GM23338 (cell line): ENCODE results near the gene SMG6. TPM values are rescaled to one million over a fixed set of nuclear protein-coding genes. Genes with fewer than 3 reads are reported as not detected.

Experiments
- ATAC-seq: fragments of 200-7000 bp; cut with Tn5 transposase; 3 replicates; pipeline ENCODE4 v1.9.1; 2020
- DNase-seq: peaks from one replicate; pipeline ENCODE4 v3.0.0-alpha.2; 2015; ENCODE audit warnings: low spot score
- H2AFZ ChIP-seq: fragments of 200-600 bp; sonication (generic); 2 replicates; pipeline ENCODE4 v1.8.0; 2016; ENCODE audit warnings: antibody characterized with exemption, mild to moderate bottlenecking, moderate library complexity
- H3F3A ChIP-seq: fragments of 200-600 bp; sonication (generic); replicated peaks from 2 replicates; pipeline ENCODE4 v1.8.0; 2017; ENCODE audit warnings: antibody characterized with exemption, mixed run types, low read depth
- H3K27ac ChIP-seq: fragments of 200-600 bp; sonication (generic); 2 replicates; pipeline ENCODE4 v1.6.1; 2016; ENCODE audit warnings: low read depth
- H3K27me3 ChIP-seq: fragments of 200-600 bp; sonication (generic); 2 replicates; pipeline ENCODE4 v1.8.0; 2016; ENCODE audit warnings: mild to moderate bottlenecking, mixed run types, moderate library complexity; ENCODE audit not compliant: insufficient read depth
- H3K36me3 ChIP-seq: fragments of 200-600 bp; sonication (generic); 2 replicates; pipeline ENCODE4 v1.8.0; 2016; ENCODE audit warnings: mild to moderate bottlenecking; ENCODE audit not compliant: insufficient read depth
- H3K4me1 ChIP-seq: fragments of 200-600 bp; sonication (generic); 2 replicates; pipeline ENCODE4 v1.8.0; 2016; ENCODE audit warnings: mild to moderate bottlenecking, moderate library complexity; ENCODE audit not compliant: insufficient read depth
- H3K4me2 ChIP-seq: fragments of 200-600 bp; sonication (generic); 2 replicates; pipeline ENCODE4 v1.7.1; 2017; ENCODE audit warnings: mixed run types
- H3K4me3 ChIP-seq: fragments of 200-600 bp; sonication (generic); 2 replicates; pipeline ENCODE4 v1.6.1; 2016; ENCODE audit warnings: mixed run types
- H3K79me2 ChIP-seq: fragments of 200-600 bp; sonication (generic); replicated peaks from 2 replicates; pipeline ENCODE4 v1.8.0; 2017; ENCODE audit warnings: mild to moderate bottlenecking; ENCODE audit not compliant: insufficient read depth
- H3K9me2 ChIP-seq: fragments of 200-600 bp; sonication (generic); 2 replicates; pipeline ENCODE4 v1.8.0; 2017; ENCODE audit not compliant: insufficient read depth
- H4K20me1 ChIP-seq: fragments of 200-600 bp; sonication (generic); replicated peaks from 2 replicates; pipeline ENCODE4 v1.8.0; 2017; ENCODE audit warnings: mild to moderate bottlenecking; ENCODE audit not compliant: insufficient read depth
- H3K27ac Mint-ChIP-seq: 2 replicates; pipeline ENCODE4 v1.8.0; 2020; ENCODE audit warnings: inconsistent platforms, mild to moderate bottlenecking, moderate library complexity, mixed read lengths
- H3K27me3 Mint-ChIP-seq: 3 replicates; pipeline ENCODE4 v1.8.0; 2022; ENCODE audit warnings: low read depth, mild to moderate bottlenecking, moderate library complexity, mixed read lengths, inconsistent platforms; ENCODE audit not compliant: insufficient read depth, poor library complexity
- H3K36me3 Mint-ChIP-seq: 3 replicates; pipeline ENCODE4 v1.8.0; 2021; ENCODE audit warnings: low read depth, mild to moderate bottlenecking, inconsistent platforms, moderate library complexity, mixed read lengths
- H3K4me1 Mint-ChIP-seq: 3 replicates; pipeline ENCODE4 v1.8.0; 2020; ENCODE audit warnings: mild to moderate bottlenecking, inconsistent platforms, mixed read lengths
- H3K4me3 Mint-ChIP-seq: 3 replicates; pipeline ENCODE4 v1.8.0; 2021; ENCODE audit warnings: moderate library complexity, mild to moderate bottlenecking, inconsistent platforms, mixed read lengths
- H3K9me3 Mint-ChIP-seq: 3 replicates; pipeline ENCODE4 v1.8.0; 2020; ENCODE audit warnings: moderate library complexity, mild to moderate bottlenecking, inconsistent platforms, mixed read lengths
- CREB1 ChIP-seq: fragments of 250-450 bp; sonication (Bioruptor Pico); IDR thresholded peaks from 2 replicates; pipeline ENCODE4 v1.5.0; 2020; ENCODE audit warnings: low read depth, mild to moderate bottlenecking, moderate library complexity
- ETS1 ChIP-seq: IDR thresholded peaks from 2 replicates; pipeline ENCODE4 v1.6.1; 2016; ENCODE audit warnings: antibody characterized with exemption
- EZH2phosphoT487 ChIP-seq: fragments of 200-600 bp; sonication (generic); IDR thresholded peaks from one replicate; pipeline ENCODE4 v1.8.1; 2018; ENCODE audit warnings: antibody characterized with exemption; ENCODE audit not compliant: unreplicated experiment
- JUNB ChIP-seq: IDR thresholded peaks from one replicate; pipeline ENCODE4 v1.6.1; 2016; ENCODE audit warnings: antibody characterized with exemption; ENCODE audit not compliant: unreplicated experiment
- NANOG ChIP-seq: IDR thresholded peaks from 2 replicates; pipeline ENCODE4 v1.6.1; 2016; ENCODE audit warnings: antibody characterized with exemption, borderline replicate concordance
- POLR2AphosphoS5 ChIP-seq: IDR thresholded peaks from 2 replicates; pipeline ENCODE4 v1.6.1; 2016; ENCODE audit warnings: antibody characterized with exemption, low read depth
- STAT1 ChIP-seq: IDR thresholded peaks from one replicate; pipeline ENCODE4 v1.6.1; 2016; ENCODE audit warnings: antibody characterized with exemption; ENCODE audit not compliant: unreplicated experiment
- ZNF114 ChIP-seq: fragments of 250-450 bp; sonication (Bioruptor Pico); IDR thresholded peaks from 2 replicates; pipeline ENCODE4 v1.5.0; 2020; ENCODE audit warnings: mild to moderate bottlenecking, moderate library complexity
- polyA plus RNA-seq: library from polyadenylated mRNA; unstranded; fragments of >200 nt; fragmentation: Nextera tagmentation; extraction: Ambion mirVana; gene quantifications from 2 replicates; pipeline ENCODE4 v1.2.1, GENCODE V29; 2016
- total RNA-seq: library from RNA; depleted of rRNA; stranded (reverse); fragments of >200 nt; shearing (Covaris generic); gene quantifications from 2 replicates; pipeline ENCODE4 v1.2.3, GENCODE V29; 2014
- TF ChIP-seq, protein P1 (sequence below): fragments of 250-450 bp; sonication (Bioruptor Pico); IDR thresholded peaks from 2 replicates; pipeline ENCODE4 v1.5.0; 2020; ENCODE audit warnings: mild to moderate bottlenecking, moderate library complexity
- TF ChIP-seq, protein P2 (sequence below), 2 experiments: fragments of 200-600 bp in 1 of 2; sonication (generic) in 1 of 2; conservative IDR thresholded peaks; 2 replicates each; pipeline versions ENCODE4 v1.5.1 to v1.6.1; 2016 to 2017; ENCODE audit warnings: antibody characterized with exemption in 2 of 2, low read depth in 2 of 2, mild to moderate bottlenecking in 2 of 2, moderate library complexity in 1 of 2

Gene SMG6
- total and polyA plus RNA-seq, 2 experiments from 2014 or later: 10.4 to 43.1 TPM

GRCh38 chr17:2279707-2280106 lies 23.9 kb downstream of the SMG6 start:
- Histone ChIP-seq H3K9me2 (no peaks in the 10 kb centered on the region), H4K20me1 (peaks cover 7% of the 10 kb centered on the region; the same call in 1 of the 2 replicates), H3K36me3 (peaks cover 14% of the 10 kb centered on the region), H2AFZ (no peak overlapping the region), H3K4me3 (no peak overlapping the region), H3F3A (peaks cover 19% of the 10 kb centered on the region; the same call in 1 of the 2 replicates), H3K4me1 (no peaks in the 10 kb centered on the region), H3K27me3 (no peaks in the 10 kb centered on the region), H3K27ac (no peak overlapping the region), H3K4me2 (no peak overlapping the region), H3K79me2 (no peaks in the 10 kb centered on the region)
- Mint-ChIP-seq H3K36me3 (peaks cover 45% of the 10 kb centered on the region), H3K9me3 (no peaks in the 10 kb centered on the region), H3K4me1 (no peaks in the 10 kb centered on the region), H3K4me3 (no peak overlapping the region), H3K27ac (no peak overlapping the region), H3K27me3 (peaks cover 4% of the 10 kb centered on the region)
- DNase-seq (no peak), ATAC-seq (no peak)
- no peak for TF ChIP-seq CREB1
- TF ChIP-seq JUNB: no peak
- no peak for TF ChIP-seq EZH2phosphoT487
- TF ChIP-seq STAT1: no peak
- TF ChIP-seq POLR2AphosphoS5: no peak
- TF ChIP-seq, protein P1, sequence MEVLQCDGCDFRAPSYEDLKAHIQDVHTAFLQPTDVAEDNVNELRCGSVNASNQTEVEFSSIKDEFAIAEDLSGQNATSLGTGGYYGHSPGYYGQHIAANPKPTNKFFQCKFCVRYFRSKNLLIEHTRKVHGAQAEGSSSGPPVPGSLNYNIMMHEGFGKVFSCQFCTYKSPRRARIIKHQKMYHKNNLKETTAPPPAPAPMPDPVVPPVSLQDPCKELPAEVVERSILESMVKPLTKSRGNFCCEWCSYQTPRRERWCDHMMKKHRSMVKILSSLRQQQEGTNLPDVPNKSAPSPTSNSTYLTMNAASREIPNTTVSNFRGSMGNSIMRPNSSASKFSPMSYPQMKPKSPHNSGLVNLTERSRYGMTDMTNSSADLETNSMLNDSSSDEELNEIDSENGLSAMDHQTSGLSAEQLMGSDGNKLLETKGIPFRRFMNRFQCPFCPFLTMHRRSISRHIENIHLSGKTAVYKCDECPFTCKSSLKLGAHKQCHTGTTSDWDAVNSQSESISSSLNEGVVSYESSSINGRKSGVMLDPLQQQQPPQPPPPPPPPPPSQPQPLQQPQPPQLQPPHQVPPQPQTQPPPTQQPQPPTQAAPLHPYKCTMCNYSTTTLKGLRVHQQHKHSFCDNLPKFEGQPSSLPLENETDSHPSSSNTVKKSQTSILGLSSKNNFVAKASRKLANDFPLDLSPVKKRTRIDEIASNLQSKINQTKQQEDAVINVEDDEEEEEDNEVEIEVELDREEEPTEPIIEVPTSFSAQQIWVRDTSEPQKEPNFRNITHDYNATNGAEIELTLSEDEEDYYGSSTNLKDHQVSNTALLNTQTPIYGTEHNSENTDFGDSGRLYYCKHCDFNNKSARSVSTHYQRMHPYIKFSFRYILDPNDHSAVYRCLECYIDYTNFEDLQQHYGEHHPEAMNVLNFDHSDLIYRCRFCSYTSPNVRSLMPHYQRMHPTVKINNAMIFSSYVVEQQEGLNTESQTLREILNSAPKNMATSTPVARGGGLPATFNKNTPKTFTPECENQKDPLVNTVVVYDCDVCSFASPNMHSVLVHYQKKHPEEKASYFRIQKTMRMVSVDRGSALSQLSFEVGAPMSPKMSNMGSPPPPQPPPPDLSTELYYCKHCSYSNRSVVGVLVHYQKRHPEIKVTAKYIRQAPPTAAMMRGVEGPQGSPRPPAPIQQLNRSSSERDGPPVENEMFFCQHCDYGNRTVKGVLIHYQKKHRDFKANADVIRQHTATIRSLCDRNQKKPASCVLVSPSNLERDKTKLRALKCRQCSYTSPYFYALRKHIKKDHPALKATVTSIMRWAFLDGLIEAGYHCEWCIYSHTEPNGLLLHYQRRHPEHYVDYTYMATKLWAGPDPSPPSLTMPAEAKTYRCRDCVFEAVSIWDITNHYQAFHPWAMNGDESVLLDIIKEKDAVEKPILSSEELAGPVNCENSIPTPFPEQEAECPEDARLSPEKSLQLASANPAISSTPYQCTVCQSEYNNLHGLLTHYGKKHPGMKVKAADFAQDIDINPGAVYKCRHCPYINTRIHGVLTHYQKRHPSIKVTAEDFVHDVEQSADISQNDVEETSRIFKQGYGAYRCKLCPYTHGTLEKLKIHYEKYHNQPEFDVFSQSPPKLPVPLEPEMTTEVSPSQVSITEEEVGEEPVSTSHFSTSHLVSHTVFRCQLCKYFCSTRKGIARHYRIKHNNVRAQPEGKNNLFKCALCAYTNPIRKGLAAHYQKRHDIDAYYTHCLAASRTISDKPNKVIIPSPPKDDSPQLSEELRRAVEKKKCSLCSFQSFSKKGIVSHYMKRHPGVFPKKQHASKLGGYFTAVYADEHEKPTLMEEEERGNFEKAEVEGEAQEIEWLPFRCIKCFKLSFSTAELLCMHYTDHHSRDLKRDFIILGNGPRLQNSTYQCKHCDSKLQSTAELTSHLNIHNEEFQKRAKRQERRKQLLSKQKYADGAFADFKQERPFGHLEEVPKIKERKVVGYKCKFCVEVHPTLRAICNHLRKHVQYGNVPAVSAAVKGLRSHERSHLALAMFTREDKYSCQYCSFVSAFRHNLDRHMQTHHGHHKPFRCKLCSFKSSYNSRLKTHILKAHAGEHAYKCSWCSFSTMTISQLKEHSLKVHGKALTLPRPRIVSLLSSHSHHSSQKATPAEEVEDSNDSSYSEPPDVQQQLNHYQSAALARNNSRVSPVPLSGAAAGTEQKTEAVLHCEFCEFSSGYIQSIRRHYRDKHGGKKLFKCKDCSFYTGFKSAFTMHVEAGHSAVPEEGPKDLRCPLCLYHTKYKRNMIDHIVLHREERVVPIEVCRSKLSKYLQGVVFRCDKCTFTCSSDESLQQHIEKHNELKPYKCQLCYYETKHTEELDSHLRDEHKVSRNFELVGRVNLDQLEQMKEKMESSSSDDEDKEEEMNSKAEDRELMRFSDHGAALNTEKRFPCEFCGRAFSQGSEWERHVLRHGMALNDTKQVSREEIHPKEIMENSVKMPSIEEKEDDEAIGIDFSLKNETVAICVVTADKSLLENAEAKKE (CRISPR knock-in tag): no peak
- TF ChIP-seq NANOG: no peak
- TF ChIP-seq ZNF114 (CRISPR knock-in tag): no peak
- no peak for TF ChIP-seq ETS1
- TF ChIP-seq, protein P2, sequence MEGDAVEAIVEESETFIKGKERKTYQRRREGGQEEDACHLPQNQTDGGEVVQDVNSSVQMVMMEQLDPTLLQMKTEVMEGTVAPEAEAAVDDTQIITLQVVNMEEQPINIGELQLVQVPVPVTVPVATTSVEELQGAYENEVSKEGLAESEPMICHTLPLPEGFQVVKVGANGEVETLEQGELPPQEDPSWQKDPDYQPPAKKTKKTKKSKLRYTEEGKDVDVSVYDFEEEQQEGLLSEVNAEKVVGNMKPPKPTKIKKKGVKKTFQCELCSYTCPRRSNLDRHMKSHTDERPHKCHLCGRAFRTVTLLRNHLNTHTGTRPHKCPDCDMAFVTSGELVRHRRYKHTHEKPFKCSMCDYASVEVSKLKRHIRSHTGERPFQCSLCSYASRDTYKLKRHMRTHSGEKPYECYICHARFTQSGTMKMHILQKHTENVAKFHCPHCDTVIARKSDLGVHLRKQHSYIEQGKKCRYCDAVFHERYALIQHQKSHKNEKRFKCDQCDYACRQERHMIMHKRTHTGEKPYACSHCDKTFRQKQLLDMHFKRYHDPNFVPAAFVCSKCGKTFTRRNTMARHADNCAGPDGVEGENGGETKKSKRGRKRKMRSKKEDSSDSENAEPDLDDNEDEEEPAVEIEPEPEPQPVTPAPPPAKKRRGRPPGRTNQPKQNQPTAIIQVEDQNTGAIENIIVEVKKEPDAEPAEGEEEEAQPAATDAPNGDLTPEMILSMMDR (conservative IDR thresholded peaks at IDR 0.05; ENCODE audit: low read depth in 2 of 2): no peak
